ENCODE measurements around the gene C16orf74. TPM values are rescaled to one million over a fixed set of nuclear protein-coding genes. Genes with fewer than 3 reads are reported as not detected.

Gene C16orf74
- total and polyA plus RNA-seq, 2 of the 13 experiments (the other 11 are each of a cell fraction or from before 2014, with no cell fraction given): 0.13 to 0.29 TPM

DNA sequence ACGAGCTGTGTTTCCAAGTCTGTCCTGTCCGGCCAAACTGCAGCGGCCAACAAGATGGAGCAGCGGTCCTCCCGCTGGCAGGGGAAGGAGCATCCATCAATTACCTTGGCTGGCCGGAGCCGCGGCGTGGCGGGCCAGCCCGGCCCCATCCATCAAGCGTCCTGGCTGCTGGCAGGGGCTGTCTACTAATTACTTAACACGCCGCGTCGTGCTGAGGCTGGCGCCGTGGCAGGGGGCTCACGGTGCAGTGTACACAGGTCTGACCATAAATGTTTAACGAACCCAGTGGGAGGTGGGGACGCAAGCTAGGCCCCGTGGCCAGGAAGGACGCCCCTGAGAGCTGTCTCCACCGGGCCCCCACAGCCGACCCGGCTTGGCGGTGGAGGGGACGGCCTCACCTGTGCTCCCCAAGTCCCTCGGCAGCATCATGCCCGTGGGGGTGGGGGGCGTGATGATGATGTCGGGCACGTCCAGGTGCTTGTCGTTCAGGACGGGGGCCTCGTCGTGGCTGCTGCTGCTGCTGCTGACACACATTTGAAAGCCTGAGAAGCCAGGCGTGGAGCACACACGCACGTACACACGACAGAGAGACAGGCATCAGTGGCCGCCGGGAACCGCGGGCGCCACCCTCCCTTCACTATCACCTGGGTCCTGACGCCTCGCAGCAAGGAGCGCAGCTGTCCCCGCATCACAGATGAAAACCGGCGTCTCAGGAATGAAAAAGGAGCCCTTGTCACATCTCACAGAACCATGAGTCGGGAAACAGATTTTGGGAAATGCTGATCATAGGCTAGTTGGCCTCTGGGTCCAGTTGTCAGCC is 40.9 kb downstream of the C16orf74 start:
- H3K36me3 ChIP-seq (replicated peaks in 1 of 2; ENCODE audit: control insufficient read depth in 1 of 2, insufficient read depth in 2 of 2, low read length in 2 of 2): no peaks in the 10 kb centered on the region
- H3K4me3 ChIP-seq (replicated peaks in 1 of 3; ENCODE audit: insufficient read depth in 1 of 3, low read depth in 2 of 3, low read length in 3 of 3): no peak overlapping the region
- DNase-seq (ENCODE audit: low spot score) (no peak), ATAC-seq (no peak), FAIRE-seq (no peak)
- H3K27ac ChIP-seq (ENCODE audit: extremely low read length, insufficient read depth, low read length): no peak overlapping the region
- peaks cover 7% of the 10 kb centered on the region for H3K9me3 ChIP-seq (ENCODE audit: low read length)
- intact Hi-C loops (cut with micrococcal nuclease; ENCODE audit: unreplicated experiment): loop anchor here (10.0 kb wide), 1 partner anchor 315 kb away; no protein-coding TSS in a partner anchor
- no peaks in the 10 kb centered on the region for H4K20me1 ChIP-seq (ENCODE audit: insufficient read depth, low read length)
- no peak overlapping the region for H3K9ac ChIP-seq (ENCODE audit: insufficient read depth, low read depth, low read length)
- no peaks in the 10 kb centered on the region for H3K79me2 ChIP-seq (ENCODE audit: insufficient read depth, low read length)
- ChIA-PET POLR2A (no interaction called here), CTCF (ENCODE audit: low intra/inter-chr PET ratio, low total read pairs) (no interaction called here)
- 78% methylated on average over 45 of the region's 53 CpGs for WGBS (ENCODE audit: low lambda C conversion rate)
- in situ Hi-C loops (cut with HindIII; ENCODE audit: extremely low pct_ligation_motif_present, low pct_unique_long_range_greater_than_20kb): no loop called here
- TF ChIP-seq ZNF558 (CRISPR knock-in tag; IDR thresholded peaks at IDR 0.05; ENCODE audit: borderline replicate concordance) (no peak), STAG1 (CRISPR knock-in tag; IDR thresholded peaks at IDR 0.05) (peak; percentile 21; the same call in 1 of the 2 replicates)
- H2AFZ ChIP-seq (ENCODE audit: low read length): no peak overlapping the region
- no TSS peak for BruUV-seq (replicated peaks)
- H3K4me2 ChIP-seq (ENCODE audit: low read depth, low read length): no peak overlapping the region
- H3K27me3 ChIP-seq (ENCODE audit: control insufficient read depth in 1 of 2, insufficient read depth in 2 of 2, low read length in 2 of 2): peaks cover 6 to 13% of the 10 kb centered on the region in 2 experiments; a peak in 3 of 5 replicates
- no peaks in the 10 kb centered on the region for H3K4me1 ChIP-seq (ENCODE audit: insufficient read depth, low read length)

DNA sequence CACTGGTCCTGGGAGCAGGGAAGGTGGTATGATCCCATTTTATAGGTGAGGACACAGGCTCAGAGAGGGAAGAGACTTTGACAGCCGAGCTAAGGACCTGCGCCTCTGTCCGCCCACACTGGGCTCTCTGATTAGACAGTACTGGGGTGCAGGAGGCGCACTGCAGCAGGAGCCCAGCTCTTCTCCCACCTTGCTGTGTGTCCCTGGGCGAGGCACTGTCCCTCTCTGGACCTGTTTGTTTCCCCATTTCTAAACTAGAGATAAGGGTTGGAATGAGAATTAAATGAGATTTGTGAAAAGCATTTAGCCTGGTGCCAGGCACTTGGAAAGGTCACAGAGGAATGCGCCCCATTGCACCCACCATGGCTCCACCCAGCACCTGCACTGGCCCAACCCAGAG is 42.6 kb downstream of the C16orf74 start:
- FAIRE-seq: no peak
- in situ Hi-C loops (cut with HindIII; ENCODE audit: extremely low pct_ligation_motif_present, low pct_unique_long_range_greater_than_20kb): no loop called here
- no TSS peak for BruUV-seq (replicated peaks)
- Histone ChIP-seq H3K9ac (ENCODE audit: insufficient read depth, low read depth, low read length) (no peak overlapping the region), H3K27me3 (ENCODE audit: control insufficient read depth in 1 of 2, insufficient read depth in 2 of 2, low read length in 2 of 2) (peaks cover 6 to 16% of the 10 kb centered on the region in 2 experiments; a peak in 4 of 5 replicates), H3K36me3 (replicated peaks in 1 of 2; ENCODE audit: control insufficient read depth in 1 of 2, insufficient read depth in 2 of 2, low read length in 2 of 2) (no peaks in the 10 kb centered on the region), H4K20me1 (ENCODE audit: insufficient read depth, low read length) (no peaks in the 10 kb centered on the region), H3K9me3 (ENCODE audit: low read length) (peaks cover 7% of the 10 kb centered on the region), H3K4me3 (replicated peaks in 1 of 3; ENCODE audit: insufficient read depth in 1 of 3, low read depth in 2 of 3, low read length in 3 of 3) (no peak overlapping the region), H3K79me2 (ENCODE audit: insufficient read depth, low read length) (no peaks in the 10 kb centered on the region), H2AFZ (ENCODE audit: low read length) (no peak overlapping the region), H3K27ac (ENCODE audit: extremely low read length, insufficient read depth, low read length) (no peak overlapping the region), H3K4me2 (ENCODE audit: low read depth, low read length) (no peak overlapping the region), H3K4me1 (ENCODE audit: insufficient read depth, low read length) (no peaks in the 10 kb centered on the region)
- TF ChIP-seq MIER3 (CRISPR knock-in tag; IDR thresholded peaks at IDR 0.05; ENCODE audit: borderline replicate concordance) (no peak), ZNF768 (CRISPR knock-in tag; IDR thresholded peaks at IDR 0.05) (peak; percentile 95)
- intact Hi-C loops (cut with micrococcal nuclease; ENCODE audit: unreplicated experiment): no loop called here
- ChIA-PET CTCF (ENCODE audit: low intra/inter-chr PET ratio, low total read pairs) (no interaction called here), POLR2A (no interaction called here)
- ATAC-seq: no peak
- DNase-seq (ENCODE audit: low spot score): no peak
- WGBS (ENCODE audit: low lambda C conversion rate): 65% methylated on average over 6 of the region's 6 CpGs
